Heart left ventricle (tissue), 16 donors: ENCODE measurements around the gene PRKG2. TPM values are rescaled to one million over a fixed set of nuclear protein-coding genes. Genes with fewer than 3 reads are reported as not detected.

Experiments used
- ATAC-seq, 4 donors: fragments of 200-7000 bp; cut with Tn5 transposase; one replicate each; pipeline ENCODE4 v1.9.1; 2020 to 2022; ENCODE audit warnings: moderate library complexity in 4 of 4, mild to moderate bottlenecking in 3 of 4, moderate number of reproducible peaks in 1 of 4
- DNase-seq, 5 donors: peaks; one replicate each; pipeline ENCODE4 v3.0.0-alpha.2; 2020
- H3K27ac ChIP-seq, 12 donors: fragments of 200-600 bp; sonication (generic) in 4 of 12; one replicate each; pipeline versions ENCODE4 v1.5.0 to v1.8.0; 2016 to 2022; ENCODE audit warnings: mild to moderate bottlenecking in 2 of 12
- H3K27me3 ChIP-seq, 9 donors: fragments of 200-600 bp; sonication (generic) in 2 of 9; one replicate each; pipeline versions ENCODE4 v1.5.1 to v1.8.0; 2016 to 2022; ENCODE audit warnings: mild to moderate bottlenecking in 3 of 9
- H3K36me3 ChIP-seq, 9 donors: fragments of 200-600 bp; sonication (generic) in 2 of 9; one replicate each; pipeline versions ENCODE4 v1.5.0 to v1.8.0; 2018 to 2022; ENCODE audit warnings: mild to moderate bottlenecking in 2 of 9
- H3K4me1 ChIP-seq, 12 donors: fragments of 200-600 bp; sonication (generic) in 4 of 12; one replicate each; pipeline versions ENCODE4 v1.5.0 to v1.8.0; 2016 to 2022; ENCODE audit warnings: mild to moderate bottlenecking in 3 of 12
- H3K4me3 ChIP-seq, 12 donors: fragments of 200-600 bp; sonication (generic) in 4 of 12; one replicate each; pipeline versions ENCODE4 v1.5.0 to v1.8.0; 2017 to 2022; ENCODE audit warnings: mild to moderate bottlenecking in 9 of 12, moderate library complexity in 4 of 12
- H3K9me3 ChIP-seq, 12 donors: fragments of 200-600 bp; sonication (generic) in 4 of 12; one replicate each; pipeline versions ENCODE4 v1.5.0 to v1.8.0; 2016 to 2022; ENCODE audit warnings: mild to moderate bottlenecking in 1 of 12
- POLR2A ChIP-seq, 2 donors: fragments of 450-650 bp; IDR thresholded peaks; one replicate each; pipeline ENCODE4 v1.6.1; 2017; ENCODE audit warnings: antibody characterized with exemption in 2 of 2, mild to moderate bottlenecking in 2 of 2, moderate library complexity in 2 of 2
- WGBS, 4 donors: extraction: QIAGEN DNeasy Blood & Tissue Kit in 2 of 4; methylation state at CpG; one replicate each; pipeline versions ENCODE4 v1.1.5 to v1.1.7; 2013 to 2018; 5-methylcytosine and 5-hydroxymethylcytosine counted together
- intact Hi-C, 10 donors: fragments of 100-400 bp; cut with DNase I; formaldehyde crosslinking; loops; one replicate each; pipeline versions ENCODE4 v1.11.1 to v1.14.2; 2022
- polyA plus RNA-seq, 2 donors: library from polyadenylated mRNA; stranded (reverse); fragments of 200-250 nt; gene quantifications; one replicate each; pipeline ENCODE4 v1.2.3, GENCODE V29; 2013
- total RNA-seq, 9 donors: library from RNA; depleted of rRNA in 2 of 9; stranded (reverse); fragments of >200 nt in 2 of 9; fragmentation: NEBNext Ultra II Directional in 3 of 9; extraction: Animal tissue kit (Norgen Biotek cat#: 25700) in 3 of 9; gene quantifications; one replicate each; pipeline versions ENCODE4 v1.1.0 to v1.2.4, GENCODE V29; 2016 to 2023
- TF ChIP-seq, protein P1 (sequence below), 12 donors: fragments of 200-600 bp; sonication (generic) in 4 of 12; IDR thresholded peaks; one replicate each; pipeline versions ENCODE4 v1.5.0 to v1.8.0; 2018 to 2022; ENCODE audit warnings: antibody characterized with exemption in 12 of 12, mild to moderate bottlenecking in 5 of 12
- donor health status: ischemic (EF 13 %, LVEDD 7.1; RV severe dilation, severe dysfunction).
- donor health status: healthy with polysubstance abuse.
- donor health status: DM: no; HTN: yes; CAD: no.
- donor health status: DM: no; HTN: no; CAD: no.
- donor health status: ischemic (EF 25% LVEDD 6.9; RV normal size, moderate dysfunction).
- donor health status: ischemic (EF 25% LVEDD 5.7; RV mildly dilated, moderate dysfunction).
- donor health status: healthy.
- donor health status: DM: yes; HTN: yes; CAD: no.
- donor health status: ischemic (EF 35%, LVEDD 5.7; RV mildly dilated, moderate dysfunction).
- donor health status: nonischemic (EF 11% LVEDD 7.7; RV severe dilation, severe dysfunction).
- donor health status: DM: yes; HTN: yes; CAD: no.
- donor health status: PGD.
- donor health status: ischemic (EF 29% LVEDD 5.4; RV normal size, mild dysfunction).
- donor health status: nonischemic (EF 23%, LVEDD 6.1; RV moderate dilation, normal function).

Gene PRKG2
- total and polyA plus RNA-seq, 11 donors: 0.06 to 0.75 (median 0.35) TPM; not detected in 5

DNA sequence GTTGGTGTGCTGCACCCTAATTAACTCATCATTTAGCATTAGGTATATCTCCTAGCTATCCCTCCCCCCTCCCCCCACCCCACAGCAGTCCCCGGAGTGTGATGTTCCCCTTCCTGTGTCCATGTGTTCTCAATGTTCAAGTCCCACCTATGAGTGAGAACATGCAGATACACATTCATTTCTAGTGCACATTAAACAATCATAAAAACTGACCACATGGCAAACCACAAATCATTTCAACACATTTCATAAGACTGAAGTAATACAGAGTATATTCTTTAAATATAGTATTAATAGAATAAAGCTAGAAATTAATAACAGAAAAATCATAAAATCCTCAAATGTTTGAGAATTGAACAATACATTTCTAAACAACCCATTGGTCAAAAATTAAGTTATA, 34.1 kb downstream of the PRKG2 start:
- 0 to 55% (median 44%) methylated on average over 1 of the region's 1 CpG for WGBS, 4 donors
- no peak for DNase-seq
- TF ChIP-seq, protein P1, sequence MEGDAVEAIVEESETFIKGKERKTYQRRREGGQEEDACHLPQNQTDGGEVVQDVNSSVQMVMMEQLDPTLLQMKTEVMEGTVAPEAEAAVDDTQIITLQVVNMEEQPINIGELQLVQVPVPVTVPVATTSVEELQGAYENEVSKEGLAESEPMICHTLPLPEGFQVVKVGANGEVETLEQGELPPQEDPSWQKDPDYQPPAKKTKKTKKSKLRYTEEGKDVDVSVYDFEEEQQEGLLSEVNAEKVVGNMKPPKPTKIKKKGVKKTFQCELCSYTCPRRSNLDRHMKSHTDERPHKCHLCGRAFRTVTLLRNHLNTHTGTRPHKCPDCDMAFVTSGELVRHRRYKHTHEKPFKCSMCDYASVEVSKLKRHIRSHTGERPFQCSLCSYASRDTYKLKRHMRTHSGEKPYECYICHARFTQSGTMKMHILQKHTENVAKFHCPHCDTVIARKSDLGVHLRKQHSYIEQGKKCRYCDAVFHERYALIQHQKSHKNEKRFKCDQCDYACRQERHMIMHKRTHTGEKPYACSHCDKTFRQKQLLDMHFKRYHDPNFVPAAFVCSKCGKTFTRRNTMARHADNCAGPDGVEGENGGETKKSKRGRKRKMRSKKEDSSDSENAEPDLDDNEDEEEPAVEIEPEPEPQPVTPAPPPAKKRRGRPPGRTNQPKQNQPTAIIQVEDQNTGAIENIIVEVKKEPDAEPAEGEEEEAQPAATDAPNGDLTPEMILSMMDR (IDR thresholded peaks at IDR 0.05): no peak
- no peak for TF ChIP-seq POLR2A (IDR thresholded peaks at IDR 0.05)
- intact Hi-C loops: no loop called here
- ATAC-seq: no peak
- Histone ChIP-seq H3K27ac (no peak overlapping the region), H3K4me1 (no peaks in the 10 kb centered on the region), H3K27me3 (no peaks in the 10 kb centered on the region), H3K4me3 (no peak overlapping the region), H3K9me3 (peaks cover 0 to 10% (median 0%) of the 10 kb centered on the region in 12 donors), H3K36me3 (no peaks in the 10 kb centered on the region)

- TF ChIP-seq, protein P1 (IDR thresholded peaks at IDR 0.05): no peak
- TF ChIP-seq POLR2A (IDR thresholded peaks at IDR 0.05): no peak
- no peak for DNase-seq
Observed at GRCh38 chr4:81179326-81179725, 35.7 kb downstream of the PRKG2 start.

GRCh38 chr4:81173213-81173612, 41.8 kb downstream of the PRKG2 start:
- DNase-seq (no peak), ATAC-seq (no peak)
- no peak for TF ChIP-seq POLR2A (IDR thresholded peaks at IDR 0.05)
- TF ChIP-seq, protein P1 (IDR thresholded peaks at IDR 0.05): no peak
- Histone ChIP-seq H3K4me3 (no peak overlapping the region), H3K4me1 (no peaks in the 10 kb centered on the region), H3K27me3 (no peaks in the 10 kb centered on the region), H3K9me3 (peaks cover 0 to 3% (median 0%) of the 10 kb centered on the region in 12 donors), H3K27ac (no peak overlapping the region), H3K36me3 (no peaks in the 10 kb centered on the region)
- WGBS, 4 donors: 0 to 61% (median 46%) methylated on average over 1 of the region's 1 CpG
- intact Hi-C loops: no loop called here

More at GRCh38 chr4:81179326-81179725, 35.7 kb downstream of the PRKG2 start:
- no peak overlapping the region for H3K4me3 ChIP-seq
- H3K36me3 ChIP-seq: no peaks in the 10 kb centered on the region
- intact Hi-C loops: no loop called here
- H3K9me3 ChIP-seq: peaks cover 0 to 10% (median 0%) of the 10 kb centered on the region in 12 donors
- no peak for ATAC-seq
- no peaks in the 10 kb centered on the region for H3K27me3 ChIP-seq
- 57 to 85% (median 83%) methylated on average over 3 of the region's 3 CpGs for WGBS, 4 donors
- H3K27ac ChIP-seq: no peak overlapping the region
- H3K4me1 ChIP-seq: no peaks in the 10 kb centered on the region

DNA sequence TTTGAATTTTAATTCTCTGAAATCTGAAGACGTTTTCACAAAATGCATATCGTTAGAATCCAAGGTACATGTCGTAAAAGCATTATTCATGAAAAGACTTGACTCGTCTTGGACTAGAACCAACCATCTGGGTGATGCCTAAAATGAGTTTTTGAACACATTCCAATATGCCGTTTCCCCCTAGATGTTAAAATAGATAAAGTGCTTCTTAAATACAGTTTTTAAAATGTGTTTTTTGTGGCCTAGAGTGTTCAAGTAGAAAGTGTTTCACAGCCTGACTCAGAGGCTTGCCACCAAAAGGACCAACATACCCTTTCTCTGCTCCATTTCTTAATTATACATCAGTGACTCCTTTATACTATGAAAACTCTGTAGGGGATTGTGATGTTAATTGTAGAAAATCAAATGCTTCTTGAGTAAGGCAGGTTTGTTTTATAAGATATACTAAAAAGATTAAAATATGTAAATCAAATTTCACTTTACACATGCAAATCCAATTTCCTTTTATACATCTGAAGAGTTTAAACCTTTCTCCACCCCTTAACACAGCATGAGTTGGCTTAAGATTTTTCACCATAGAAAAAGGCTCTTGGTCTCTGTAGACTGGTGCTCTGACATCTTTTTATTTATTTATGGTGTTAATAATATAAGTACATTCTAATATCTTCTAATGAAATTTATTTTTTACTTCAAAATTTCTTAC, 48.4 kb downstream of the PRKG2 start:
- Histone ChIP-seq H3K4me3 (no peak overlapping the region), H3K27ac (no peak overlapping the region), H3K9me3 (no peaks in the 10 kb centered on the region), H3K27me3 (no peaks in the 10 kb centered on the region), H3K4me1 (no peaks in the 10 kb centered on the region), H3K36me3 (no peaks in the 10 kb centered on the region)
- no peak for DNase-seq
- TF ChIP-seq POLR2A (IDR thresholded peaks at IDR 0.05): no peak
- TF ChIP-seq, protein P1 (IDR thresholded peaks at IDR 0.05): no peak
- no peak for ATAC-seq
- intact Hi-C loops: no loop called here
- 54 to 59% (median 55%) methylated on average over 5 of the region's 5 CpGs for WGBS, 4 donors
